GM19438 (cell line): ENCODE data around the gene LMBRD1.
"Not testable (repeated sequence)": the region's sequence is repeated elsewhere in the genome, so short reads cannot be mapped to it uniquely, and the experiment has no call there.

ENCODE experiments used
- ATAC-seq: cut with Tn5 transposase; IDR thresholded peaks from one replicate; pipeline ENCODE4 v1.9.1; 2021; ENCODE audit warnings: low read depth; ENCODE audit not compliant: unreplicated experiment

Gene LMBRD1

DNA sequence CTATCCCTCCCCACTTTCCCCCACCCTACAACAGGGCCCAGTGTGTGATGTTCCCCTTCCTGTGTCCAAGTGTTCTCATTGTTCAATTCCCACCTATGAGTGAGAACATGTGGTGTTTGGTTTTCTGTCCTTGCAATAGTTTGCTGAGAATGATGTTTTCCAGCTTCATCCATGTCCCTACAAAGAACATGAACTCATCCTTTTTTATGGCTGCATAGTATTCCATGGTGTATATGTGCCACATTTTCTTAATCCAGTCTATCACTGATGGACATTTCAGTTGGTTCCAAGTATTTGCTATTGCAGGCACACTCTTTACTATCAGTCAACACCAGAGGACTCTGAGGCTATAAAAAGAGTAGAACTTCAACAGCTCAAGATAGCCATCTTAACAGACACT lies 2.0 kb upstream of the LMBRD1 start:
- ATAC-seq: not testable (repeated sequence)

DNA sequence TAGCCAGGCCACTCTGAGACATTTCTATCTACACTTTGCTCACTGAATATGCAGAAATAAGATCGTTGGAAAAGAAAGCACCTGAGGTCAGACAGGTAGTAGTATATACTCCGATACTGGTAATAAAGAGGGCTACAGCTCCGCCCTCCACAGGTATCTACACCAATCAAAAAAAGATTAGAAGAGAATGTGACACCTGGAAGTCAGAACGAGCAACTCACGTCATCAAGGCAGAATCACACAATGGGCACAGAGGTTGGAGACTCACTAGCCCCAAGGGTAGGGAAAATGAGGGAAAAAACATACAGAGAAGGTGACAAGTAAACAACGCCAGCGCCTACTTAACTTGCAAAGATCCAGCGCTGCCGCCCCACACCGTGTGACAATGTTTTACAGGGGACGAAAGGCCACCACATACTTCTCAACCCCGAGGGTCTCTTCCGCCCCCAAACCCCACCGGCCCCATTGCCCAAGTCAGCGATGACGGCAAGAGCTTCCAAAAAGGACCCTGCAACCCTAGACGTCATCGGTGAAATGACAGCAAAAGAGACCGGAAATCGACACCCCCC lies 653 bp downstream of the LMBRD1 start:
- ATAC-seq: peak; percentile 25

DNA sequence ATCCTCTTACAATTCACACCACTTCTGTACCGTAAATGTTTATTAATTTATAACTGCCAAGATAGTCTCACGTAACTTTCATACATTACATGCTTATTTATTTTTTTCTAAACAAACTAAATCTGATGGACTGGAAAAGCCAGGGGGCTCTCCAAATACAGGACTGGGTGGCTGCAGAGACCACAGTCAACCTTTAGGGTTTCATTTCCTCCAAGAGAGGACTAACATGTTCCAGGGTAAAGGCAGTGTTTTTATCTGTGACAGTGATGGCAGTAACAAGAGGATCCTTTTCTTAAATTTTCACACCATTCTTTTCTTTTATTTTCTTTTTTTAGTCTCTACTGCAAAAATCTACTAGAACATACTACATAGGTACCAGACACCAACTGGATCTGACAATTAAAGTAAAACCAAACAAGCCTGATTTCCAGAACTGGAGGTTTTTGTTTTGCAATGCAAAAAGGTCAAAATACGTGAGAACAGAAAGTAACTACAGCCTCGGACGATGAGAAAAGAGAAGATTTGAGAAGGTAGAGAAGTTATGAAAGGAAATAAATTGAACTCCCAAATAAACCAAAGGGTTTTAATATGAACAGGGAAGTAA lies 1.2 kb downstream of the LMBRD1 start:
- peak; percentile 30 for ATAC-seq

DNA sequence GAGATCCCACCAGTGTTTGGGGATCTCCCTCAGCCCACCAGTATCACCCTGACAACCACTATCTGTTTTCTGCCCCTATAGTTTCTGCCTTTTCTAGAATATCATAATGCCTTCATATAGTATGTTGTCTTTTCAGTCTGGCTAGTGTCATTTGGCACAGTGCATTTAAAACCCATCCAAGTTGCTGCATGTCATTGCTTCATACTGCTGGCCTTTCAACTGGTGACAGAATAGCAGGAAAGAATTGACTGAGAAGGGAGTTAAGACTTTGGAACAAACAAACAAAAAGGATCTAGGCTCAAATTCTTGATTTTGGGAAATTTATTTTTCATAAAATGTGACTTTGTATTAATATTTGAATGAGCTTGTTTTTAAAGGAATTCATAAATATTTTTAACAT lies 4.5 kb downstream of the LMBRD1 start:
- ATAC-seq: no peak

DNA sequence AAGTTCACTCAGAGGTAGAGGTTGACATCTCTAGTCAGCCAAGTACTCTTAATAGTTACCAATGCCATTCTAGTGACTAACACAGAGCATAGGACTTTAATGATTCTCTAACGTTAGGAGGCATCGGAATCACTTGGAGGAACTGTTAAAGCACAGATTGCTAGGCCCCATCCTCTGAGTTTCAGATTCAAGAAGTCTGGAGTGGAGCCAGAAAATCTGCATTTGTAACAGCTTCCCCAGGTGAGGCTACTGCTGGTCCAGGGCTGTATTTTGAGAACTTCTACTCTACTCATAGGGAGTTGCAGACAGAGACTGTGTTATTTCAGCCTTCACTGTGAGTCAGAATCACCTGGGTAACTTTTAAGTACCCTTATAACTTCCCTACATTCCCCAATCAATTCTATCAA lies 5.7 kb downstream of the LMBRD1 start:
- peak; percentile 61 for ATAC-seq

DNA sequence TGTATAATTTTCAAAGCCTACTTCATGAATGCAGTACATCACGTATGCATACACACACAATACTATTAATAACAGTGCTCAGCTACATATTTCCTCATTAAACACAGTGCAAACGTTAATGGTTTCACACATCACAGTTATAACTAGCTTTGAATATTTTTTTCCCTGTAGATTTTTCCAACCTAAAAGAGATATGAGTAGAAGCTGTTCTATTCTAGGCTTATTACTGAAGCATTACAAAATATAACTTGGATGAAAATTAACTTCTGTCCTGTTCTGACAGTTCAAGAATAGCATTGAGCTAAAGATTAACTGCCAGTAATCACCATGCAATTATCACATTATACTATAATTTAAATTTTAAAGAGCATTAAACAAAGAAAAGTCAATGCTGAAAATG lies 6.2 kb downstream of the LMBRD1 start:
- ATAC-seq: peak; percentile 21

DNA sequence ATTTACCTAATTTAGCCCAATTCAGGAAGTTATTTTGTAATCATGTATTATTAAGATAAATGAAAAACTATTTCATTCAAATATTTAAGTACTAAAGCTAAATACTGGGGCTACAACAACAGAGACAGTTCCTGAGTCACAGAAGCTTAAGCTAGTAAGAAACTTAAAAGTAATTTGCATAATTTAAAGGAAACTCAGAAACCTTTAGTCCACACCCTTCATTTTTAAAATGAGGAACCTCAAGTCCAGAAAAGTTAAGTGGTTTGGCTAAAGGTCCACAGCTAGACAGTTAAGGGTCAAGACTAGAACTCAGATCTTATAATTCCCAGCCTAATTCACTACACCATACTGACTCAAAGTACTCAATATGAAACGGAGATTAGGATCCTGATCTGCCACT lies 7.2 kb downstream of the LMBRD1 start:
- ATAC-seq: no peak

DNA sequence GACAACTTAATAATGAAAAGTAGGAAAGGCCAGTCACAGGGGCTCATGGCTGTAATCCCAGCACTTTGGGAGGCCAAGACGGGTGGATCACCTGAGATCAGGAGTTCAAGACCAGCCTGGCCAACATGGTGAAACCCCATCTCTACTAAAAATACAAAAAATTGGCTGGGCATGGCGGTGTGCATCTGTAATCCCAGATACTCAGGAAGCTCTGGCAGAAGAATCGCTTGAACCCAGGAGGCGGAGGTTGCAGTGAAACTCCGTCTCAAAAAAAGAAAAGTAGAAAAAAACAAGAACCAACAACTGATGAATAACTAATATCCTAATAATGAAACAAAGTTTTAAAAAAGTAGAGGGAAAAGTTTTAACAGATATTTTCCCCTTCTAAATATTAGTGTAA lies 9.4 kb downstream of the LMBRD1 start:
- ATAC-seq: not testable (repeated sequence)

DNA sequence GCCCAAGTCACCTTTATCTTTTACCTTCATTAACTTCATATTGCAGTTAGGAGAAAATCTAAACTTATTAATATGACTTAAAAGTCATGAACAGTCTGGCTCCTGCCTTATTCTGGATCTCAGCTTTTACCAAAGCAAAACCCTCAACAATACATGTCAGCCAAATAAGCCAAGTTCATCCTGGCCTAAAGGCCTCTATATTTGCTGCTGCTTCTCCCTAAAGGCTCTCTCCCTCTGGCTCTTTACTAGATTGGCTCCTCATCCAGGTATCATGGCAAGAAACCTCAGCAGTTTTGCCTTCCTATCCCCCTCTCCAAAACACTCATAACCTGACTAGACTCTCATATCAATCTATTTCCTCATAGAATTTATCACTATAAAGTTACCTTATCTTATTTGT lies 11.1 kb downstream of the LMBRD1 start:
- no peak for ATAC-seq

DNA sequence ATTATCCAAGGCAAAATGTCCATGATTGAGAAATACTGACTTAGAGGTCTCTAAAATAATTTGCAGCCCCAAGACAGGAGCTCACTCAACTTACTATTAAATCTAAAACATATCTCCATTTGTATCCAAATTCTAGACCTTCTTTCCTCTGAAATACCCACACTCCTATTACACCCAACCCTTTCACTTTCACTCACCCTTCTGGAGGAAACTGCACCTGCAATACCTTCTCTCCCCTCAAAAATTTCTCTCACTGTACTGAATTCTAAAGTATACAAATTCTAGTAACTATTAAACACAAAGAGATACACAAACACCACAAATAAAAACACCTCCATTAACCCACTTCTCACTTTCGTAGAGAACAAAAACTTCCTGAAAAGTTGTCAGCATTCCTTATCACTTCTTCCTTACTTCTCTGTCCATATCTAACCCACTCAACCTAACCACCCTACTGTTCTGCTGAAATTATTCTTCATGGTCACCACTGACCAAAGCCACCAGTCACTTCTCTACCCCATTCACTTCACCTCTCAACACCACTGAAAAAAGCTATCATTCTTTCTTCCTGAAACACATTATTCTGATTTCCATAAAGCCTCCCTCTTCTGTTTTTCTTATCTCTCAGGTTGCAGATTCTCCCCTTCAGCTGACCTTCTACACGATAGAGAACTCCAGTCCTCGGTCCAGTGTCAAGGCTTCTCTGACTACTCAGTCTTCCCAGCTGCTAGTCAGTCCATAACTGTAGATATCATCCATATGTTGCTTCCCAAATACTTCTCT lies 12.0 kb downstream of the LMBRD1 start:
- no peak for ATAC-seq

DNA sequence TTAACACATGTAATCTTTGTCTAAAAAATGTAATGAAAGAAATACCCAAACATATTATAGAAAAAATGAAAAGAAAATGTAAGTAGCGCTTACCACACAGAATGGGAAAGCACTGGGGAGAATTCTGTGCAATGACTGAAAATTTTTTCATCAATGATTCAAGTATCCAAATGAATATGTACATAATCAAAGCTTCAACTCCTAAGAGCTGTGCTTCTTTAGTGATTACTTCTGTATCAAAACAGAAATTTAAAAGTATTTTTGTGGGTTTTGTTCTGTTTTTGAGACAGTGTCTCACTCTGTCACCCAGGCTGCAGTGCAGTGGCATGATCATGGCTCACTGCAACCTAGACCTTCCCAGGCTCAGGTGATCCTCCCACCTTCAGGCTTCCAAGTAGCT lies 13.7 kb downstream of the LMBRD1 start:
- ATAC-seq: no peak

DNA sequence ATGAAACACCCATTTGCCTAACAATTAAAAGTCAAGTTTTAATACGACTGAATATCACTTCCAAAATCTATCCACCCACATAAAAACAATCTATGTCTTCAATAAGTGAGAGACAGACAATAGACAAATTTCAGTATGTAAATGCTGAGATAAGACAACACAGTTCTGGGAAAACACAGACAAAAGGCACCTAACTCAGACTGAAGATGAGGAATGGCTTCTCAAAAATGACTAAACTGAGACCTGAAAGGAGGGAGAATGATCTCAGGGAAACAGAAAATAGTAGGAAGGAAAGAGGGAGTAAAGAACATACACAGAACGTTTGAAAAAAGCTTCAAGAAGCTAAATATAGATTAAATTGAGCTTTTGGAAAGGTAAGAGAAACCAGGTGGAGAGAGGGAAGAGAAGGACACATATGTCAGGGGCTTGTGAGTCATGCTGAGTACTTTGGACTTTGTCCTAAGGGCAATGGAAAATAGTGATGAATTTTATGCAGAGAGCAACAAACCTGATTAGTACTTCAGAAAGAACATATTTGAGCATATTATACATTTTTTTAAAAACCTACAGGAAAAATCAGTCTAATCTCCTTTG lies 16.1 kb downstream of the LMBRD1 start:
- no peak for ATAC-seq

DNA sequence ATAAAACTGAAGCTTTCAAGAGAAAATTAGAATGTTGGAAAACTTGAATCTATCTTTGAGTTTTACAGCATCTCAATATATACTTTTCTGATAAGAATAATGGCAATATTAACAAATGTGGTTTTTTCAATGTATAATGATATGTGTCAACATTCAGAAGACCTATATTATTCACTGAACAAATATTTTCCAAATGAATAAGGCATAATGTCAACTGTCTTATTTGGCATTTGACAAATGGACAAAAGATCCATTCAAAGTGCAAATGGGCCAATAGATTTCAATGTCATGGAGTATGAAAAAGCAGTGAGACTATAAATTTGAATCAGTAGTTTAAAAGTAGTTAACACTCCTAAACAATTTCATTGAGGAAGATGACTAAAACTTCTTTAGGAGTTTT lies 20.9 kb downstream of the LMBRD1 start:
- no peak for ATAC-seq

DNA sequence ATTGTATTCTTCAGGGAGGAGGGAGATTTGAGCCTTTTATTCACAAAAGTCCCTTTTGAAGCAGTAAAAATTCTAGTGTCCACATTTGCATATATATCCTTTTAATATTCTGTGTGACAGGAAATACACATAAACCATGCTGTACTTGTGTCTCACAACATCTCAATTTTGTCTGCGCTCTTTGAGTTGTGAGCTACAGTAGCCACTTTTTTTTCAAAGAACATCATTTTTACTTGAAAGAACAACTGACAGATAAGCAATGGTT lies 21.3 kb downstream of the LMBRD1 start:
- no peak for ATAC-seq

DNA sequence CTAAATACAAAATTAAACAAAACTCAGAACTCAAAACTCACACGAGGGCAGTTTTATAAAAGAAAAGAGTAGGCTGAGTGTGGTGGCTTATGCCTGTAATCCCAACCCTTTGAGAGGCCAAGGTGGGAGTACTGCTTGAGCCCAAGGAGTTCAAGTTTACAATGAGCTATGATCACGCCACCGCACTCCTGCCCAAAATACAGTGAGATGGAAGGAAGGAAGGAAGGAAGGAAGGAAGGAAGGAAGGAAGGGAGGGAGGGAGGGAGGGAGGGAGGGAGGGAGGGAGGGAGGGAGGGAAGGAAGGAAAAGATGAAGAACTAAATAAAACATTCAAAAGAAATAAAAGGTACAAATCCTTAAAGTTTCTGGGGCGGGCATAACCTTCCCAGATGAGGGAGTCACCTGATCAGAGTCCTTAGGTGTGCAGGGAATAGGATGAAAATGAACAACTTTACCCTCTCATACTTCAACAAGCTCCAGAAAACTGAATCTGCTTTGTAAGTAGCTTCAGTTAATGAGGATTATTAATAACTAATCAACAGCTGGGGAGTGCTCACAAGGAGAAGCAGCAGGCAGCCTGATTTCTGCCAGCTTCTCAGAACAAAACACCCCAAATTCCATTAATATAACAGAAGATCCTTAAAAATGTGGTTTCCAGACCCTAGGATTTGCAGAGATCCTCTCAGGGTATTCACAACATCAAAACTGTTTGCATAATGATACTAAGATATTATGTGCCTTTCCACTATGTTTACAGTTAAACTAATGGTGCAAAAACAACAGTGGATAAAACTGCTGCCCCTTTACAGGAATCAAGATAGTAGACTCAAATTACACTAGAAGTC lies 21.8 kb downstream of the LMBRD1 start:
- no peak for ATAC-seq

DNA sequence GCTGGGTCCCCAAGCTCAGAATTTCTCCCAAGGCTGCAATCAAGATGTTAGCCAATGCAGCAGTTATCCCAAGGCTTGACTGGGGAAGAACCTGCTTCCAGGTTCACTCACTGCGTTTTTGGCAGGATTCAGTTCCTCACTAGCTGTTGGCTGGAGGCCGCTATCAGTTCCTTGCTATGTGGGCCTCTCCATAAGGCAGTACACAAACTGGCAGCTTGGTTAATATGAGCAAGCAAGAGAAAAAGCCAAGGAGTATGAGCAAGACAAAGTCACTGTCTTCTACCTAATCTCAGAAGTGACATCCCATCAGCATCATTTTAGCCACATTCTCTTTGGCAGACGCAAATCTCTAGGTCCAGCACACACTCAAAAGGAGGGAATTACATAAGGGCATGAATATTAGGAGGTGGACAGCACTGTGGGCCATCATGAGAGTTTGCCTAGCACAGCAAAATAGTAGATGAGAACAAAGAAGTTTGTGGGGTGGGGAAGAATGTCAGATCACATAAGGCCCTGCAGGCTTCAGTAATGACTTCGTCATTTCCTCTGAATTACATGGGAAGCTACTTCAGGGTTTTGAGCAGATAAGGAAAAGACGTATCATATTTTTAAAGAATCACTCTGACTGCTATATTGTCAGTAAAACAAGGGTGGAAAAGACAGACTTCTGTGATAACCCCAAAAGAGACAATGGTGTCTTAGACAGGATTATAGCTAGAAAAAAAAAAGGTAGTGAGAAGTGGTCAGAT lies 25.5 kb downstream of the LMBRD1 start:
- ATAC-seq: no peak

DNA sequence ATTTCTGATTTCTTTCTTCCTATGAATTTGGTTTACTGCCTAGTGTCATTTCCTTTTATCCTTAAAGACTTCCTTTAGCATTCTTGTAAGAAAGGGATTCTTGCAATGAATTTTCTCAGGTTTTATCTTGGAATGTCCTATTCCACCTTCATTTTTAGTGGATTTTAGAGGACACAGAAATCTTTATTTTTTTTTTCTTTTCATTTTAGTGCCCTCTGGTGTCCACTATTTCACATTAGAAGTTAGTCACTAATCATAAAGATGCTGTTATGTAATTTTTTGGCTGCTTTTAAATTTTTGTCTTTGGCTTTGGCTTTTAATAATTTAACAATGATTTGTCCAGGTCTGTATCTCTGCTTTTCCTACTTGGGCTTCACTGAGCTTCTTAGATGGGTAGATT lies 28.1 kb downstream of the LMBRD1 start:
- no peak for ATAC-seq

DNA sequence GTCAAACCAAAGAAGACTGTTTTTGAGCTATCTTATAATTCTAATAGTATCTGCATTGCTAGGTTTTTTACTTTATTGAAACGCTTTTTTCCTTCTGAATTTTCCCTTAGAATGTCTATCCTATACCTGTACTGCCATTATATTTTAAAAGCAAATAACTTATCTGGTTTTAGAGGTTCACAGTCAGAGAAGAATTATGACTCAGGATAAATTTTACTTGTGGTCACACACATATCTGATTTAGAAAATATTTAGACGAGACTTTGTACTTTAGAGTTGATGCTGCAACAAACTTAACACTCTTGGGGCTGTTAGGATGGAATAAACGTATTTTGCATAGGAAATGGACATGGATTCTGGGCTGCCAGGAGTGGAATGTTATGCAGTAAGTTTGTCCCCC lies 33.0 kb downstream of the LMBRD1 start:
- no peak for ATAC-seq

DNA sequence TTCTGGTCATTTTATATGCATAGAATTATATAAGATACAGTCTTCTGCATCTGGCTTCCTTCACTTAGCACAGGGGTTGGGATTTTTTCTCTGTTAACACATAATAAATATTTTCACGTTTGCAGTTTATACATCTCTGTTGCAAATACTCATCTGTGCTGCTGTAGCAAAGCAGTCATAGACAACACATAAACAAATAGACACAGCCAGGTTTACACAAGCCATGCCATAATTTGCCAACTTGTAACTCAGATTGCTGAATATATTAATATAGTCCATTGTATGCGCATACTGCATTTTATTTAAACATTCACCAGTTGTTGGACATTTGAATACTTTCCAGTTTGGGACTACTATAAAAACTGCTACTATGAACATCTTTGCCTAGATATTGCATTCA lies 35.0 kb downstream of the LMBRD1 start:
- no peak for ATAC-seq

DNA sequence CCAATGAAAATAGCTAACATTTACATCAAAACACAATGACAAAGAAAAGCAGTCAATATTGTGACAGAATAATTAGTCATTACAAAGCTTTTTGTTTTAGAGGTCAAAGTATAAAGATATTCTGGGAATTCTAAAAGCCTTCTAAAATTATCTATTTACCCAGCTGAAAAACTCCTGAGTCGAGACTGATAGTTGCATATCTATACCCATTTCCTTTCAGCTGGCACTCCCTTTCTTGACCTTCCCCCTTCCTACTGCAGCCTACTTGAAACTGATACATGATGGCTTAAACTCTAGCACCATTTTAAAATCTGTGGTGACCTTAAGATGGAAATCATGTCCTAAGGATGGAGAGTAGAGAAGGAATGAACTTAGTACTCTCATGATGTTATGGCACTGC lies 38.6 kb downstream of the LMBRD1 start:
- no peak for ATAC-seq
